ENCODE results near the gene IL17RA.
"Not testable (repeated sequence)": the region's sequence is repeated elsewhere in the genome, so short reads cannot be mapped to it uniquely, and the experiment has no call there.

The IL17RA gene

GRCh38 chr22:17084554-17085276 lies at the start of gene IL17RA:
Gene IL17RA (plus strand): TSS chr22:17085000. CDS start chr22:17085092, 92 bp downstream.
- Histone ChIP-seq H2AFZ (ENCODE audit: low read length) (peak within 1 kb of the TSS; percentile 94), H3K9ac (ENCODE audit: low read depth, low read length, poor library complexity, severe bottlenecking) (peak within 1 kb of the TSS; percentile 79), H3K4me2 (ENCODE audit: low read depth, low read length, poor library complexity, severe bottlenecking) (peak within 1 kb of the TSS; percentile 90), H3K9me2 (replicated peaks; ENCODE audit: low read depth, low read length) (no peaks in the 10 kb centered on the region), H4K20me1 (ENCODE audit: insufficient read depth, low read length, poor library complexity, severe bottlenecking) (peaks cover 23% of the 10 kb centered on the region), H3F3A (ENCODE audit: low read depth) (no peaks in the 10 kb centered on the region), H3K4me1 (ENCODE audit: insufficient read depth, low read length, poor library complexity, severe bottlenecking) (peaks cover 39% of the 10 kb centered on the region), H3K79me2 (ENCODE audit: insufficient read depth, low read length) (peaks cover 42% of the 10 kb centered on the region), H3K27me3 (ENCODE audit: insufficient read depth, low read length, poor library complexity, severe bottlenecking) (no peaks in the 10 kb centered on the region), H3K9me3 (ENCODE audit: insufficient read depth, low read depth, low read length) (no peaks in the 10 kb centered on the region), H3K4me3 (ENCODE audit: low read length, poor library complexity, severe bottlenecking) (peak within 1 kb of the TSS; percentile 86), H3K36me3 (ENCODE audit: insufficient read depth, low read length) (no peaks in the 10 kb centered on the region)
- no peak for TF ChIP-seq EZH2phosphoT487 (IDR thresholded peaks at IDR 0.05; ENCODE audit: borderline replicate concordance)
- TF ChIP-seq CTCF (conservative IDR thresholded peaks at IDR 0.05; ENCODE audit: low read length), result no peak

DNA sequence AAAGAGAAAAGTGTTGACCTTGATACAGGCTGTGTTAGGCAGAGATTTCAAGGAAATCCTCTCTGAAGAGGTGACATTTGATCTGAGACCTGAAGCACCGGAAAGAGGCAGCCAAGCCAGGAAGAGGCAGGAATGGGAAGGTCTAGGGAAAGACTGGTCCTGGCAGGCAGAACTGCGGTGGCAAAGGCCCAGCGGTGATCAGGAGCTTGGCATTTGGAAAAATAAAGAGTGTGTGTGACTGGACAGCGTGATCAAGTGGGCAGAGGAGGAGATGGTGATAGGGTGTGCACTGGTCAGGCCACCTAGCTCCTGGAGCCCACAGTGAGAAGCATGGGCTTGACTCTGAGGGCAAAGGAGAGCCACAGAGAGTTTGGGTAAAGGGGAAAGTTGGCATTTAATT lies 49.6 kb upstream of the IL17RA start:
- H3K79me2 ChIP-seq (ENCODE audit: insufficient read depth, low read length), result peaks cover 23% of the 10 kb centered on the region
- no peak overlapping the region for H3K4me3 ChIP-seq (ENCODE audit: low read length, poor library complexity, severe bottlenecking)
- H3K27me3 ChIP-seq (ENCODE audit: insufficient read depth, low read length, poor library complexity, severe bottlenecking), result no peaks in the 10 kb centered on the region
- H3K4me1 ChIP-seq (ENCODE audit: insufficient read depth, low read length, poor library complexity, severe bottlenecking), result peaks cover 11% of the 10 kb centered on the region
- H2AFZ ChIP-seq (ENCODE audit: low read length), result no peak overlapping the region
- no peaks in the 10 kb centered on the region for H3K36me3 ChIP-seq (ENCODE audit: insufficient read depth, low read length)
- no peaks in the 10 kb centered on the region; the same call in 1 of the 2 replicates for H3K9me3 ChIP-seq (ENCODE audit: insufficient read depth, low read depth, low read length)
- no peak overlapping the region for H3K9ac ChIP-seq (ENCODE audit: low read depth, low read length, poor library complexity, severe bottlenecking)
- no peaks in the 10 kb centered on the region for H3K9me2 ChIP-seq (replicated peaks; ENCODE audit: low read depth, low read length)
- H3K4me2 ChIP-seq (ENCODE audit: low read depth, low read length, poor library complexity, severe bottlenecking), result no peak overlapping the region
- peaks cover 14% of the 10 kb centered on the region for H4K20me1 ChIP-seq (ENCODE audit: insufficient read depth, low read length, poor library complexity, severe bottlenecking)
- TF ChIP-seq CTCF (conservative IDR thresholded peaks at IDR 0.05; ENCODE audit: low read length) (no peak), EZH2phosphoT487 (IDR thresholded peaks at IDR 0.05; ENCODE audit: borderline replicate concordance) (no peak)
- no peaks in the 10 kb centered on the region for H3F3A ChIP-seq (ENCODE audit: low read depth)

- not testable (repeated sequence) for H3K4me2 ChIP-seq (ENCODE audit: low read depth, low read length, poor library complexity, severe bottlenecking); H3K36me3 ChIP-seq (ENCODE audit: insufficient read depth, low read length); H3K27me3 ChIP-seq (ENCODE audit: insufficient read depth, low read length, poor library complexity, severe bottlenecking); H3F3A ChIP-seq (ENCODE audit: low read depth); H3K4me3 ChIP-seq (ENCODE audit: low read length, poor library complexity, severe bottlenecking); H2AFZ ChIP-seq (ENCODE audit: low read length); H3K9me2 ChIP-seq (replicated peaks; ENCODE audit: low read depth, low read length); H3K9ac ChIP-seq (ENCODE audit: low read depth, low read length, poor library complexity, severe bottlenecking); H3K9me3 ChIP-seq (ENCODE audit: insufficient read depth, low read depth, low read length)
- H3K4me1 ChIP-seq (ENCODE audit: insufficient read depth, low read length, poor library complexity, severe bottlenecking), result peaks cover 15% of the 10 kb centered on the region
- H4K20me1 ChIP-seq (ENCODE audit: insufficient read depth, low read length, poor library complexity, severe bottlenecking), result peaks cover 16% of the 10 kb centered on the region
- H3K79me2 ChIP-seq (ENCODE audit: insufficient read depth, low read length), result peaks cover 33% of the 10 kb centered on the region
Observed at GRCh38 chr22:17035976-17036841, 48.6 kb upstream of the IL17RA start.

- not testable (repeated sequence) for H3K36me3 ChIP-seq (ENCODE audit: insufficient read depth, low read length); H2AFZ ChIP-seq (ENCODE audit: low read length); H3K9me3 ChIP-seq (ENCODE audit: insufficient read depth, low read depth, low read length); H3K27me3 ChIP-seq (ENCODE audit: insufficient read depth, low read length, poor library complexity, severe bottlenecking); H3F3A ChIP-seq (ENCODE audit: low read depth); H3K9me2 ChIP-seq (replicated peaks; ENCODE audit: low read depth, low read length)
- Histone ChIP-seq H3K4me3 (ENCODE audit: low read length, poor library complexity, severe bottlenecking) (peak overlapping the region; percentile 76), H3K79me2 (ENCODE audit: insufficient read depth, low read length) (peaks cover 41% of the 10 kb centered on the region), H3K4me2 (ENCODE audit: low read depth, low read length, poor library complexity, severe bottlenecking) (peak overlapping the region; percentile 27), H3K9ac (ENCODE audit: low read depth, low read length, poor library complexity, severe bottlenecking) (peak overlapping the region; percentile 80), H3K4me1 (ENCODE audit: insufficient read depth, low read length, poor library complexity, severe bottlenecking) (peaks cover 17% of the 10 kb centered on the region), H4K20me1 (ENCODE audit: insufficient read depth, low read length, poor library complexity, severe bottlenecking) (peaks cover 23% of the 10 kb centered on the region)
Observed at GRCh38 chr22:17036842-17037711, 47.7 kb upstream of the IL17RA start.
